ENCODE measurements around the gene NUDT15.

NUDT15 gene

DNA sequence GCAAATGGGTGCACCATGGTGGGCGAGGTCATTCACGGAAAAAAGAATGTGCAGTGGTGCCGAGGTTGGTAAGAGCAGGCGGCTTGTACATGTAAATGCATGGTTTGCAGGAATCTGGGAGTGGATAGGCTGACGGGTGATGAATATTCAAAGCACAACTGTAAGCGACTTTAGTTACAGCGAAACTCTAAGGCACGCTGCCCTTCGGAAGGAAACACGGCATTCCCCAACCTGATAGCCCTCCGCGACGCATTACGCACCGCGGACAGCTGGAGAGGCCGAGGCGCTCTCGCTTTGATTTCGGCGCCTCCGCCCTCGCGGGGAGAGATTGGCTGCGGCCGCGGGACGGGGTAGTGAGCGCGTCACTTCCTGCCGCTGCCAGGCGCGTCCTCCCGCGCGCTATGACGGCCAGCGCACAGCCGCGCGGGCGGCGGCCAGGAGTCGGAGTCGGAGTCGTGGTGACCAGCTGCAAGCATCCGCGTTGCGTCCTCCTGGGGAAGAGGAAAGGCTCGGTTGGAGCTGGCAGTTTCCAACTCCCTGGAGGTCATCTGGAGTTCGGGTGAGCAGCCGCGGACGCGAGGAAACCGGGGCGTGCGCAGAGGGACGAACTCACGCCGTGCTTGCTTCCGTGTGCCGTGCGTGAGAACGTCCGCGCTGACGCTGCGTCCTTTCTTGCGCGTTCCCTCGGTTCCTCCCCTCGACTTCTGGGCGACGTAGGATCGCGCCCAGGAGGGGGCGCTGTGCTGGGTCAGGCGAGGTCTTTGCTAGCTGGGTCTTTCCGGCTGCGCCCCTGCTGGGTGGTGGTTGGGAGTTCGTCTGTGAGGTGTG lies at the start of gene NUDT15:
Gene NUDT15, plus strand, starts transcription at position 381 of the 828 bp plus-strand sequence. Its CDS starts 21 bp downstream, at position 402.
- no peaks in the 10 kb centered on the region for H4K20me1 ChIP-seq (ENCODE audit: insufficient read depth, low read length, poor library complexity, severe bottlenecking)
- no peaks in the 10 kb centered on the region for H3K9me3 ChIP-seq (ENCODE audit: insufficient read depth, low read depth, low read length)
- peaks cover 30% of the 10 kb centered on the region for H3K79me2 ChIP-seq (ENCODE audit: insufficient read depth, low read length)
- H3K4me2 ChIP-seq (ENCODE audit: low read depth, low read length, poor library complexity, severe bottlenecking): peak within 1 kb of the TSS; percentile 80
- no peaks in the 10 kb centered on the region for H3K27me3 ChIP-seq (ENCODE audit: insufficient read depth, low read length, poor library complexity, severe bottlenecking)
- H3K36me3 ChIP-seq (ENCODE audit: insufficient read depth, low read length): peaks cover 7% of the 10 kb centered on the region; the same call in 1 of the 2 replicates
- no peak for TF ChIP-seq EZH2phosphoT487 (IDR thresholded peaks at IDR 0.05; ENCODE audit: borderline replicate concordance)
- TF ChIP-seq, protein P1, sequence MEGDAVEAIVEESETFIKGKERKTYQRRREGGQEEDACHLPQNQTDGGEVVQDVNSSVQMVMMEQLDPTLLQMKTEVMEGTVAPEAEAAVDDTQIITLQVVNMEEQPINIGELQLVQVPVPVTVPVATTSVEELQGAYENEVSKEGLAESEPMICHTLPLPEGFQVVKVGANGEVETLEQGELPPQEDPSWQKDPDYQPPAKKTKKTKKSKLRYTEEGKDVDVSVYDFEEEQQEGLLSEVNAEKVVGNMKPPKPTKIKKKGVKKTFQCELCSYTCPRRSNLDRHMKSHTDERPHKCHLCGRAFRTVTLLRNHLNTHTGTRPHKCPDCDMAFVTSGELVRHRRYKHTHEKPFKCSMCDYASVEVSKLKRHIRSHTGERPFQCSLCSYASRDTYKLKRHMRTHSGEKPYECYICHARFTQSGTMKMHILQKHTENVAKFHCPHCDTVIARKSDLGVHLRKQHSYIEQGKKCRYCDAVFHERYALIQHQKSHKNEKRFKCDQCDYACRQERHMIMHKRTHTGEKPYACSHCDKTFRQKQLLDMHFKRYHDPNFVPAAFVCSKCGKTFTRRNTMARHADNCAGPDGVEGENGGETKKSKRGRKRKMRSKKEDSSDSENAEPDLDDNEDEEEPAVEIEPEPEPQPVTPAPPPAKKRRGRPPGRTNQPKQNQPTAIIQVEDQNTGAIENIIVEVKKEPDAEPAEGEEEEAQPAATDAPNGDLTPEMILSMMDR (conservative IDR thresholded peaks at IDR 0.05; ENCODE audit: low read length): peak; percentile 96
- peaks cover 46% of the 10 kb centered on the region for H3K4me1 ChIP-seq (ENCODE audit: insufficient read depth, low read length, poor library complexity, severe bottlenecking)
- H3K4me3 ChIP-seq (ENCODE audit: low read length, poor library complexity, severe bottlenecking): peak within 1 kb of the TSS; percentile 85
- peaks cover 5% of the 10 kb centered on the region for H3F3A ChIP-seq (ENCODE audit: low read depth)
- H3K9me2 ChIP-seq (replicated peaks; ENCODE audit: low read depth, low read length): no peaks in the 10 kb centered on the region
- H3K9ac ChIP-seq (ENCODE audit: low read depth, low read length, poor library complexity, severe bottlenecking): peak within 1 kb of the TSS; percentile 83
- H2AFZ ChIP-seq (ENCODE audit: low read length): peak within 1 kb of the TSS; percentile 74

DNA sequence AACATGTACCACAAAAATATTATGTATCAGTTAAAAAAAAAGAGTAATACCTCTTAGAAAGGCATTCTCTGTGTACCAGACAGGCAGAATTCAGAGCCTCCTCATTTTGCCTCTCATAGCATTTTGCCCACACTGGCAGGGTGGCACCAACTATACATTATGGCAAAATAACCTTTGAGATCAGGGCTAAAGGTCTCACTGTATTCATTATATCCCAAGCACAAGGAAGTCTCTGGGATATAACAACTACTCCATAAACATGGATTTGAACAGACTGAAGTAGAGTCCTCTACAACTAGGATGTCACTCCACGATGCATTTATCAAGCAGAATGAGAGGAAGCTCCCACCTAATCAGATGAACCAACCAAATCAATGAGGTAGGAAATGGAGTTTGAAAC lies 47.1 kb upstream of the NUDT15 start:
- no peak for TF ChIP-seq EZH2phosphoT487 (IDR thresholded peaks at IDR 0.05; ENCODE audit: borderline replicate concordance)
- TF ChIP-seq, protein P1 (conservative IDR thresholded peaks at IDR 0.05; ENCODE audit: low read length): no peak
- Histone ChIP-seq H3K9ac (ENCODE audit: low read depth, low read length, poor library complexity, severe bottlenecking) (no peak overlapping the region), H3F3A (ENCODE audit: low read depth) (no peaks in the 10 kb centered on the region), H2AFZ (ENCODE audit: low read length) (no peak overlapping the region), H3K4me3 (ENCODE audit: low read length, poor library complexity, severe bottlenecking) (no peak overlapping the region), H3K4me1 (ENCODE audit: insufficient read depth, low read length, poor library complexity, severe bottlenecking) (peaks cover 5% of the 10 kb centered on the region), H3K79me2 (ENCODE audit: insufficient read depth, low read length) (peaks cover 41% of the 10 kb centered on the region), H3K9me2 (replicated peaks; ENCODE audit: low read depth, low read length) (no peaks in the 10 kb centered on the region), H3K36me3 (ENCODE audit: insufficient read depth, low read length) (peaks cover 70% of the 10 kb centered on the region), H3K9me3 (ENCODE audit: insufficient read depth, low read depth, low read length) (no peaks in the 10 kb centered on the region), H4K20me1 (ENCODE audit: insufficient read depth, low read length, poor library complexity, severe bottlenecking) (no peaks in the 10 kb centered on the region), H3K4me2 (ENCODE audit: low read depth, low read length, poor library complexity, severe bottlenecking) (no peak overlapping the region), H3K27me3 (ENCODE audit: insufficient read depth, low read length, poor library complexity, severe bottlenecking) (no peaks in the 10 kb centered on the region)

DNA sequence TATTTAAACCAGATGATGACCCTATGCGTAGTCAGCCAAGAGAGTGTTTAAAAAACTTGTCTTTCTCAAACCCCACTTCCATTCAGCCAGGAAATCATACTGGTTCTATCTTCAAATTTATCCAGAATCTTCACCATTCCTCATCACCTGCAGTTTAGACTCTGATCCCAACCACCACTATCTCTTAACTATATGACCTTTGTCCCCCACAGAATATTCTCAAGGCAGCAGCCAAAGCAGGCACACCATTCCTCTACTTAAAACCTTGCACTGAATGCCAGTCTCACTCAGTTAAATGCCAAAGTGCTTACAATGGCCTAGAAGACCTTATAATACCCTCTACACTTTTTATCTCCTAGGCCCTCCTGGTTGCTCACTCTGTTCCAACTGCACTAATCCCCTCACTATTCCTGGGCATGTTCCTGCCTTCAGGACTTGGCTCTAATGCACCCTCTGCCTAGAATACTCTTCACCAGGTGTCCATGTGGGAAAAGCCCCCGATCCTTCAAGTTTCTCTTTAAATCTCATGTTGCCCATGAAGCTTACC lies 46.5 kb upstream of the NUDT15 start:
- H3F3A ChIP-seq (ENCODE audit: low read depth): no peaks in the 10 kb centered on the region
- no peaks in the 10 kb centered on the region for H4K20me1 ChIP-seq (ENCODE audit: insufficient read depth, low read length, poor library complexity, severe bottlenecking)
- no peak overlapping the region for H3K4me3 ChIP-seq (ENCODE audit: low read length, poor library complexity, severe bottlenecking)
- no peaks in the 10 kb centered on the region for H3K27me3 ChIP-seq (ENCODE audit: insufficient read depth, low read length, poor library complexity, severe bottlenecking)
- no peaks in the 10 kb centered on the region for H3K9me3 ChIP-seq (ENCODE audit: insufficient read depth, low read depth, low read length)
- H3K79me2 ChIP-seq (ENCODE audit: insufficient read depth, low read length): peaks cover 43% of the 10 kb centered on the region
- H3K9me2 ChIP-seq (replicated peaks; ENCODE audit: low read depth, low read length): no peaks in the 10 kb centered on the region
- H3K36me3 ChIP-seq (ENCODE audit: insufficient read depth, low read length): peaks cover 64% of the 10 kb centered on the region
- TF ChIP-seq, protein P1 (conservative IDR thresholded peaks at IDR 0.05; ENCODE audit: low read length): no peak
- no peak for TF ChIP-seq EZH2phosphoT487 (IDR thresholded peaks at IDR 0.05; ENCODE audit: borderline replicate concordance)
- no peak overlapping the region for H3K4me2 ChIP-seq (ENCODE audit: low read depth, low read length, poor library complexity, severe bottlenecking)
- peaks cover 5% of the 10 kb centered on the region for H3K4me1 ChIP-seq (ENCODE audit: insufficient read depth, low read length, poor library complexity, severe bottlenecking)
- H2AFZ ChIP-seq (ENCODE audit: low read length): no peak overlapping the region
- H3K9ac ChIP-seq (ENCODE audit: low read depth, low read length, poor library complexity, severe bottlenecking): no peak overlapping the region

Data from Loucy (cell line).